Ishikawa (cell line): ENCODE data around the gene SF3B2.

Source experiments
- CEBPB ChIP-seq: IDR thresholded peaks from 2 replicates; pipeline ENCODE4 v1.6.1; 2012
- CREB1 ChIP-seq: IDR thresholded peaks from 2 replicates; pipeline ENCODE4 v1.6.1; 2012; ENCODE audit warnings: low read depth
- EGR1 ChIP-seq: IDR thresholded peaks from 2 replicates; pipeline ENCODE4 v1.6.1; 2012
- EP300 ChIP-seq: IDR thresholded peaks from 2 replicates; pipeline ENCODE4 v1.6.1; 2012; ENCODE audit warnings: borderline replicate concordance
- FOXM1 ChIP-seq: IDR thresholded peaks from 2 replicates; pipeline ENCODE4 v1.6.1; 2012; ENCODE audit warnings: low read depth, borderline replicate concordance
- MAX ChIP-seq: IDR thresholded peaks from 2 replicates; pipeline ENCODE4 v1.6.1; 2012
- NFIC ChIP-seq: IDR thresholded peaks from 2 replicates; pipeline ENCODE4 v1.6.1; 2012
- RAD21 ChIP-seq: IDR thresholded peaks from 2 replicates; pipeline ENCODE4 v1.6.1; 2012; ENCODE audit warnings: low read depth
- TAF1 ChIP-seq: IDR thresholded peaks from 2 replicates; pipeline ENCODE4 v1.6.1; 2012; ENCODE audit warnings: low read depth, mild to moderate bottlenecking
- TCF12 ChIP-seq: IDR thresholded peaks from 2 replicates; pipeline ENCODE4 v1.6.1; 2012; ENCODE audit warnings: low read depth
- TEAD4 ChIP-seq: IDR thresholded peaks from 2 replicates; pipeline ENCODE4 v1.6.1; 2012
- YY1 ChIP-seq: IDR thresholded peaks from 2 replicates; pipeline ENCODE4 v1.6.1; 2012; ENCODE audit warnings: low read depth
- ZBTB7A ChIP-seq: IDR thresholded peaks from 2 replicates; pipeline ENCODE4 v1.6.1; 2012; ENCODE audit warnings: low read depth
- TF ChIP-seq, protein P1 (sequence below): IDR thresholded peaks from 2 replicates; pipeline ENCODE4 v1.6.1; 2012; ENCODE audit warnings: low read depth, mild to moderate bottlenecking
- TF ChIP-seq, protein P2 (sequence below): IDR thresholded peaks from 2 replicates; pipeline ENCODE4 v1.6.1; 2012

SF3B2 gene

DNA sequence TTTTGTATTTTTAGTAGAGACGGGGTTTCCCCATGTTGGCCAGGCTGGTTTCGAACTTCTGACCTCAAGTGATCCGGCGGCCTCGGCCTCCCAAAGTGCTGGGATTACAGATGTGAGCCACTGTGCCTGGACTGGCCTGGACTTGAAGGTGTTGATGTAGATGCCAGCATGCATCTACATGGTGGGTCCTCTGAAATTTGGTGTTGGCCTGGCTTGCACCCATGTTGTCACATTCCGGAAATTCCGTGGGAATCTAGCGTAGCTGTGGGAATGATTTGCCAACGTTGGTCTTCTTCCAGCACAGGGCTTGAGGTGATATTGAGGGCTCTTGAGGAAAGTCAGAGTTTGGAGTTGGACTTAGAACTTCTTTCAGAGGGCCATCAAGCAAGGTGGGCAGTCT, 24.4 kb downstream of the SF3B2 start:
- TF ChIP-seq, protein P1, sequence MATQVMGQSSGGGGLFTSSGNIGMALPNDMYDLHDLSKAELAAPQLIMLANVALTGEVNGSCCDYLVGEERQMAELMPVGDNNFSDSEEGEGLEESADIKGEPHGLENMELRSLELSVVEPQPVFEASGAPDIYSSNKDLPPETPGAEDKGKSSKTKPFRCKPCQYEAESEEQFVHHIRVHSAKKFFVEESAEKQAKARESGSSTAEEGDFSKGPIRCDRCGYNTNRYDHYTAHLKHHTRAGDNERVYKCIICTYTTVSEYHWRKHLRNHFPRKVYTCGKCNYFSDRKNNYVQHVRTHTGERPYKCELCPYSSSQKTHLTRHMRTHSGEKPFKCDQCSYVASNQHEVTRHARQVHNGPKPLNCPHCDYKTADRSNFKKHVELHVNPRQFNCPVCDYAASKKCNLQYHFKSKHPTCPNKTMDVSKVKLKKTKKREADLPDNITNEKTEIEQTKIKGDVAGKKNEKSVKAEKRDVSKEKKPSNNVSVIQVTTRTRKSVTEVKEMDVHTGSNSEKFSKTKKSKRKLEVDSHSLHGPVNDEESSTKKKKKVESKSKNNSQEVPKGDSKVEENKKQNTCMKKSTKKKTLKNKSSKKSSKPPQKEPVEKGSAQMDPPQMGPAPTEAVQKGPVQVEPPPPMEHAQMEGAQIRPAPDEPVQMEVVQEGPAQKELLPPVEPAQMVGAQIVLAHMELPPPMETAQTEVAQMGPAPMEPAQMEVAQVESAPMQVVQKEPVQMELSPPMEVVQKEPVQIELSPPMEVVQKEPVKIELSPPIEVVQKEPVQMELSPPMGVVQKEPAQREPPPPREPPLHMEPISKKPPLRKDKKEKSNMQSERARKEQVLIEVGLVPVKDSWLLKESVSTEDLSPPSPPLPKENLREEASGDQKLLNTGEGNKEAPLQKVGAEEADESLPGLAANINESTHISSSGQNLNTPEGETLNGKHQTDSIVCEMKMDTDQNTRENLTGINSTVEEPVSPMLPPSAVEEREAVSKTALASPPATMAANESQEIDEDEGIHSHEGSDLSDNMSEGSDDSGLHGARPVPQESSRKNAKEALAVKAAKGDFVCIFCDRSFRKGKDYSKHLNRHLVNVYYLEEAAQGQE = no peak
- peak; percentile 21; the same call in 1 of the 2 replicates for TF ChIP-seq TEAD4
- TF ChIP-seq CEBPB = no peak
- no peak for TF ChIP-seq TCF12
- TF ChIP-seq EP300 = no peak
- TF ChIP-seq, protein P2, sequence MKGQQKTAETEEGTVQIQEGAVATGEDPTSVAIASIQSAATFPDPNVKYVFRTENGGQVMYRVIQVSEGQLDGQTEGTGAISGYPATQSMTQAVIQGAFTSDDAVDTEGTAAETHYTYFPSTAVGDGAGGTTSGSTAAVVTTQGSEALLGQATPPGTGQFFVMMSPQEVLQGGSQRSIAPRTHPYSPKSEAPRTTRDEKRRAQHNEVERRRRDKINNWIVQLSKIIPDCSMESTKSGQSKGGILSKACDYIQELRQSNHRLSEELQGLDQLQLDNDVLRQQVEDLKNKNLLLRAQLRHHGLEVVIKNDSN = no peak

- TF ChIP-seq CEBPB = no peak
- TF ChIP-seq, protein P1 = no peak
- TF ChIP-seq YY1 = no peak
- no peak for TF ChIP-seq EGR1
- TF ChIP-seq TAF1 = no peak
- TF ChIP-seq EP300 = no peak
- TF ChIP-seq FOXM1 = no peak
- TF ChIP-seq, protein P2 = no peak
- no peak for TF ChIP-seq TEAD4
- no peak for TF ChIP-seq NFIC
- TF ChIP-seq MAX = no peak
- TF ChIP-seq CREB1 = no peak
- TF ChIP-seq TCF12 = no peak
- no peak for TF ChIP-seq RAD21
- no peak for TF ChIP-seq ZBTB7A
Observed at GRCh38 chr11:66077927-66078326, 25.8 kb downstream of the SF3B2 start.

DNA sequence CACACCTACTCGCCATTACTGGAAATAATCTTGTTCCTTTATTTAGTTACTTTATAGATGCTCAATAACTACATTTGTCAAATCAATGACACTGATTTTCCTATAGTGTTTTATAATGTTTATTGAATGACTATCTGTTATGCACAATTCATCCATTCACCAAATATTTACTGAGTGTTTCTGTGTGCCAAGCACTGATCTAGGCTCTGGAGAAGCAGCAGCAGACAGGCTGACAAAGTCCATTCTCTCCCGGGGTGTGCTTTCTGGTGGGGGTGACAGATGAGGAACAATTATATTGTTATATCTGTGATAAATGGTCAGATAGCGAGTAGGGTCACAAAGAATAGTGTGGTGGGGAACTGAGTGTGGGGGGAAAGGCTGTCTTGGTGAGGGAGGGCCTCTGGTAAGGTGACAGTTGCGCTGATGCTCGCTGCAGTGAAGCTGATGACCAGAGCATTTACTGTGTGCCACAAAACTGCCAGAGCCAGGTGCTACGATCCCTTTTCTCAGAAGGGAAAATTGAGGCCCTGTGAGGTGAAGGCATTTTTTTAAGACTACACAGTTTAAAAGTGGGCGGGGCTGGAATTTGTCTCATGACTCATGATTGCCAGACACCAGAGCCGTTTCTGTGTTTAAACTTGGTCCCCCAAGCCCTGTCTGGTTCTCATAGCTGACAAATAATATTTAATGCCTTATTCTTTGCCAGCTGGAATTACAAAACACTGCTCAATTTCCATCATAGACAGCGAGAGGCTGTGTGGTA, 28.1 kb downstream of the SF3B2 start:
- peak; percentile 40 for TF ChIP-seq TEAD4
- TF ChIP-seq MAX = no peak

GRCh38 chr11:66081505-66081904, 29.3 kb downstream of the SF3B2 start:
- no peak for TF ChIP-seq EP300
- no peak for TF ChIP-seq CREB1
- TF ChIP-seq FOXM1 = no peak
- no peak for TF ChIP-seq EGR1

DNA sequence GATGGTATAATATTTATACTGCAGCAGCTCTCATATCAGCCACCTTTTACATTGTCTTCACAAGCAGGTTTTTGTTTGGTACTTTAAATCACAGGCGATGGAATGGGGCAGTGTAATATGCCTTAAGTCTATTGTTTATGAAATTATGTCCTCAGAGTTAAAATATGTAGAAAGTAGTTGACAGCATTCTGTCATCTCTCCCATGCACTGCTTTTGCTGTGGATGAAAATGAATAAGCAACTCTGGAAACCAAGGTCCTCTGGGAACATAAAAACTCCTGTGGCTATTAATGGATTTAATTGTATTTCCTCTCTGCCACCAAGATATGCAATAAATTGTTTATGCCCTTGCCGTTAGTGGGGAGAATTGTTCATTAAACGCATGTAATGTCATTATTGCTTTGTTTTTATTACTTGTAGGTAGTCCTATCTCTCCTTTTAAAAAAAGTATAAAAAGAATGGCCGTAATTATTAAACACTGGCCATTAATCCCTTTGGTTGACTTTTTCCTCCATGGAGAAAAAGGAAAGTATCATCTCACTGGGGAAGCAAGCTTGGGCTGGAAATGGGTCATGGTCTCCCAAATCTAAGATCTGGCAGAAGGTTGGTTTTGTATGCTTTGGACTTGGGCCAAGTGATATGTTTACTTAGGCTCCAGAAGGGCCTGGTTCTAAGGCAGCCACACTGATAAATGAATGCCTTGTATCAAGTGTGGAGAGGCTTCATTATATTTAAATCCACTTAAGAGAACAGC, 31.0 kb downstream of the SF3B2 start:
- TF ChIP-seq RAD21 = no peak
- no peak for TF ChIP-seq EGR1
- TF ChIP-seq, protein P2 = no peak
- TF ChIP-seq CEBPB = no peak

DNA sequence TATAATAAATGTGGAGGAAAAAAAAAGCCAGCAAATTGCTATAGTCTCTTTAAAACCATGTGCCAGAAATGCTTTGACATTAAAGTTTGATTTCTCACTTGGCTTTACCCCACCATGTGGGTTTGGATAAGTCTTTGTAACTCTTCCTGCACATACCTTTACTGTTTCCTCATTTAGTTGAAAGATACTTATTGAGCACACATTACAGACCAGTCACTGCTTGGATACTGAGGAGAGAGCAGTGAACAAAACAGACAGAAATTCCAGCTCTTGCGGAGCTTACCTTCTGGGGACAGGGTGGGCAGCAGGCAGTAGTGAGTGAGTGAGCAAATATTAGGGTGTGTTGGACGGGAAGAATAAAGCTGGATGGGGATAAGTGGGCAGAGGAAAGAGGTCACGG, 31.6 kb downstream of the SF3B2 start:
- TF ChIP-seq EP300 = no peak
- no peak for TF ChIP-seq ZBTB7A
- TF ChIP-seq MAX = no peak
- no peak for TF ChIP-seq TCF12
- no peak for TF ChIP-seq CREB1
- no peak for TF ChIP-seq CEBPB
- TF ChIP-seq, protein P2 = no peak
- no peak for TF ChIP-seq EGR1
- no peak for TF ChIP-seq YY1
- no peak for TF ChIP-seq TEAD4
- no peak for TF ChIP-seq NFIC
- TF ChIP-seq RAD21 = no peak
- TF ChIP-seq TAF1 = no peak
- TF ChIP-seq, protein P1 = no peak
- no peak for TF ChIP-seq FOXM1
